DMS153 (cell line): Measurements from ENCODE around the gene R3HDM2.
A peak's percentile ranks its signal among the peaks of the same experiment; 100 is the strongest.

ENCODE experiments used
- DNase-seq: peaks from one replicate; lab custom pipeline; 2025; lab: John Stamatoyannopoulos, UW

The R3HDM2 gene

GRCh38 chr12:57266681-57267080 is 164.2 kb downstream of the R3HDM2 start:
- no peak for DNase-seq

- DNase-seq: no peak
Observed at GRCh38 chr12:57263096-57263495, 167.7 kb downstream of the R3HDM2 start.

- no peak for DNase-seq
Observed at GRCh38 chr12:57262126-57262822, 168.6 kb downstream of the R3HDM2 start.

GRCh38 chr12:57261428-57261865 is 169.4 kb downstream of the R3HDM2 start:
- peak; percentile 89 for DNase-seq

- no peak for DNase-seq
Observed at GRCh38 chr12:57260366-57260765, 170.5 kb downstream of the R3HDM2 start.

GRCh38 chr12:57258977-57259970 is 171.6 kb downstream of the R3HDM2 start:
- no peak for DNase-seq

- no peak for DNase-seq
Observed at GRCh38 chr12:57255916-57256315, 174.9 kb downstream of the R3HDM2 start.

GRCh38 chr12:57254506-57255280 is 176.2 kb downstream of the R3HDM2 start:
- DNase-seq: no peak

GRCh38 chr12:57250956-57251355 is 179.9 kb downstream of the R3HDM2 start, which contains the start of gene STAC3:
Gene STAC3 (minus strand): TSS chr12:57251187. CDS start chr12:57249636, 1,551 bp downstream.
- DNase-seq: no peak

- no peak for DNase-seq
Observed at GRCh38 chr12:57250541-57250940, 180.3 kb downstream of the R3HDM2 start.

- DNase-seq: no peak
Observed at GRCh38 chr12:57248934-57249742, 181.7 kb downstream of the R3HDM2 start.

- no peak for DNase-seq
Observed at GRCh38 chr12:57247041-57247440, 183.8 kb downstream of the R3HDM2 start.

- no peak for DNase-seq
Observed at GRCh38 chr12:57244312-57244696, 186.5 kb downstream of the R3HDM2 start.

- DNase-seq: peak; percentile 82
Observed at GRCh38 chr12:57243521-57244311, 187.1 kb downstream of the R3HDM2 start.

GRCh38 chr12:57242691-57243454 is 188.0 kb downstream of the R3HDM2 start:
- peak; percentile 93 for DNase-seq

- no peak for DNase-seq
Observed at GRCh38 chr12:57242329-57242690, 188.5 kb downstream of the R3HDM2 start.

- DNase-seq: no peak
Observed at GRCh38 chr12:57241402-57242310, 189.2 kb downstream of the R3HDM2 start.

- no peak for DNase-seq
Observed at GRCh38 chr12:57240926-57241401, 189.9 kb downstream of the R3HDM2 start.
